AG09319 (cell line): ENCODE measurements around the gene AGRN.
A peak's percentile ranks its signal among the peaks of the same experiment; 100 is the strongest.
"Not testable (repeated sequence)": the region's sequence is repeated elsewhere in the genome, so short reads cannot be mapped to it uniquely, and the experiment has no call there.

ENCODE experiments used
- DNase-seq: peaks from one replicate; pipeline ENCODE4 v3.0.0-alpha.2; 2010; ENCODE audit warnings: low read depth; ENCODE audit errors: extremely low read depth
- TF ChIP-seq, protein P1 (sequence below): IDR thresholded peaks from 2 replicates; pipeline ENCODE4 v1.5.1; 2011; ENCODE audit warnings: low read depth, mild to moderate bottlenecking, inconsistent platforms, low read length, moderate library complexity

Gene AGRN

DNA sequence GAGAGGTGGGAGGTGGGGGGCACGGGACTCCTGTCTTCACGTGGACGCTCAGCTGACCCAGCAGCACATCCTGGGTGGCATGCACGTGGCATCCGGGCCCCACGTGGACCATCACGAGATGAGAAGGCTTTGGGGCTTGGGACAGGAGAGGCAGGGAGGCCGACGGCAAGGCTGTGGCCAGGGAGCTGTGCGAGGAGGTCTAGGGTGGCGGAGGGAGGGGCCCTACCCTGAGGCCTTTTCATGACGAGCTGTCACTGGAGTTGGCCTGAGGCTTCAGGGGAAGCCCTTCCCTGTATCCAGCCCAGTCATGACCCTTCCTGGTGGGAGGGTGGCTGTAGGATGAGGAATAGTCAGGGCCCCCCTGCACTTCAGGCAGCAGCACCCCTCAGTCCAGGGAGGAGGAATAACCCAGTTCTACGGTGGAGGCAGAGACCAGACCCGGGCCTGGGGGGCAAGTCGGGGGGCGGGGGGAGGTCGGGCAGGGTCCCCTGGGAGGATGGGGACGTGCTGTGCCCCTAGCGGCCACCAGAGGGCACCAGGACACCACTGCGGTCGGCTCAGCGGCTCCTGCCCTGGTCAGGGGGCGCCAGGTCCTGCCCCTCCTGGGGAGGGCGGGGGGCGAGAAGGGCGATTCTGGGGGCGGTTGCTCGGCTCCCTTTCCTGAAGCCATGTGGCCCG, 36.0 kb upstream of the AGRN start:
- DNase-seq = no peak
- TF ChIP-seq, protein P1, sequence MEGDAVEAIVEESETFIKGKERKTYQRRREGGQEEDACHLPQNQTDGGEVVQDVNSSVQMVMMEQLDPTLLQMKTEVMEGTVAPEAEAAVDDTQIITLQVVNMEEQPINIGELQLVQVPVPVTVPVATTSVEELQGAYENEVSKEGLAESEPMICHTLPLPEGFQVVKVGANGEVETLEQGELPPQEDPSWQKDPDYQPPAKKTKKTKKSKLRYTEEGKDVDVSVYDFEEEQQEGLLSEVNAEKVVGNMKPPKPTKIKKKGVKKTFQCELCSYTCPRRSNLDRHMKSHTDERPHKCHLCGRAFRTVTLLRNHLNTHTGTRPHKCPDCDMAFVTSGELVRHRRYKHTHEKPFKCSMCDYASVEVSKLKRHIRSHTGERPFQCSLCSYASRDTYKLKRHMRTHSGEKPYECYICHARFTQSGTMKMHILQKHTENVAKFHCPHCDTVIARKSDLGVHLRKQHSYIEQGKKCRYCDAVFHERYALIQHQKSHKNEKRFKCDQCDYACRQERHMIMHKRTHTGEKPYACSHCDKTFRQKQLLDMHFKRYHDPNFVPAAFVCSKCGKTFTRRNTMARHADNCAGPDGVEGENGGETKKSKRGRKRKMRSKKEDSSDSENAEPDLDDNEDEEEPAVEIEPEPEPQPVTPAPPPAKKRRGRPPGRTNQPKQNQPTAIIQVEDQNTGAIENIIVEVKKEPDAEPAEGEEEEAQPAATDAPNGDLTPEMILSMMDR = peak; percentile 74

DNA sequence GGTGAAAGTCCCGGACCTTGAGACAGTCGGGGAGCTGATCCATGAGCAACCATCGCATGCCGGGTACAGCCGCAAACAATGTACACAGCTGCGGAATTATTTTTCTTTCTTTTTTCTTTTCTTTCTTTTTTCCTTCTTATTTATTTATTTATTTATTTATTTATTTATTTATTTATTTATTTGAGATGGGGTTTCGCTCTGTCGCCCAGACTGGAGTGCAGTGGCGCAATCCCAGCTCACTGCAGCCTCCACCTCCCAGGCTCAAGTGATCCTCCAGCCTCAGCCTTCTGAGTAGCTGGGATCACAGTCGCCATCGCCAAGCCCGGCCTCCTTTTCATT, 35.5 kb upstream of the AGRN start:
- TF ChIP-seq, protein P1 = no peak
- no peak for DNase-seq

DNA sequence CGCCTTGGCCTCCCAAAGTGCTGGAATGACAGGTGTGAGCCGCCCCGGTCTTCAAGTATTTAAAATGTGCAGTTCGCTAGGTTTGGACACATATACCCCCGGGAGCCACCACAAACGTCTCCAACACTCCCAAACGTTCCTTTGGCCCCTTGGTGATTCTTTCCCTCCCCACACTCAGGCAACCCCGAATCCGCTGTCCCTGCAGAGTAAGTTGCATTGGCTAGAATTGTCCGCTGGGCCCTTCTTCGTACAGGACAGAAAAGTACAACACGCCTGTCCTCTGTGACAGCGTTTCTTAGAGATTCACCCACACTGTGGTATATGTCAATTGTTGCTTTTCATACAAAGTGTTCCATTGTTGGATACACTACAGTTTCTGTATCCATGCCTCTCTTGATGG, 34.8 kb upstream of the AGRN start:
- TF ChIP-seq, protein P1 = no peak
- no peak for DNase-seq

DNA sequence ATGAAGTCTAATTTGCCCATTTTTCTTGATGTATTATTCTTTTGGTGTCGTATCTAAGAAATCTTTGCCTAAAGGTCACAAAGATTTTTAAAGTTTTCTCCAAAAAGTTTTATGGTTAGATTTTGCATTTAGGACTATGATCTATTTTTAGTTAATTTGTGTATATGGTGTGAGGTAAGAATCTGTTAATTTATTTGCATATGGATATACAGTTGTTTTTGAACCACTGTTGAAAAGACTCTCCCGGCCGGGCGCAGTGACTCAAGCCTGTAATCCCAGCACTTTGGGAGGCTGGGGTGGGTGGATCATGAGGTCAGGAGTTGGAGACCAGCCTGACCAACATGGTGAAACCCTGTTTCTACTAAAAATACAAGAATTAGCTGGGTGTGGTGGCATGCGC, 31.9 kb upstream of the AGRN start:
- DNase-seq = not testable (repeated sequence)

DNA sequence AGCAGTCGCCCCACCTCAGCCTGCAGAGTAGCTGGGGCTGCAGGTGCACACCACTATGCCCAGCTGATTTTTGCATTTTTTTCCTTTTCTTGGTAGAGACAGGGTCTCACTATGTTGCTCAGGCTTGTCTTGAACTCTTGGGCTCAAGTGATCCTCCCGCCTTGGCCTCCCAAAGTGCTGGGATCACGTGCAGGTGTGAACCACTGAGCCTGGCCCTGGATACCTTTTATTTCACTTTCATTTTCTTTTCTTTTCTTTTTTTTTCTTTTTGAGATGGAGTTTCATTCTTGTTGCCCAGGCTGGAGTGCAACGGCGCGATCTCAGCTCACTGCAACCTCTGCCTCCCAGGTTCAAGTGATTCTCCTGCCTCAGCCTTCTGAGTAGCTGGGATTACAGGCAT, 28.6 kb upstream of the AGRN start:
- DNase-seq = not testable (repeated sequence)

DNA sequence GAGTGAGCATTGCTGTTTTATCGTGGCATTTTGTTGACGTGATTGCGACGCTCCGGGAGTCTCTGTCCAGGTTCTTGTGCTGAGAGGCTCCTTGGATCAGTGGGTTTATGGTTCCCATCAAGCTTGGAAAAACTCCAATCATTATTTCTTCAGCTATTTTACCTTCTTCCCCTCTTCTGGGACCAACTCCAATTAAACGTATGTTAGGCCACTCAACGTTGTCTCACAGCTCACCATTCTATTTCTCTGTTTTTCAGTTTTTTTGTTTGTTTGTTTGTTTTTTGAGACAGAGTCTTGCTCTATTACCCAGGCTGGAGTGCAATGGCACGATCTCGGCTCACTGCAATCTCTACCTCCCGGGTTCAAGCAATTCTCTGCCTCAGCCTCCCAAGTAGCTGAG, 28.0 kb upstream of the AGRN start:
- DNase-seq = no peak
- TF ChIP-seq, protein P1 = no peak

DNA sequence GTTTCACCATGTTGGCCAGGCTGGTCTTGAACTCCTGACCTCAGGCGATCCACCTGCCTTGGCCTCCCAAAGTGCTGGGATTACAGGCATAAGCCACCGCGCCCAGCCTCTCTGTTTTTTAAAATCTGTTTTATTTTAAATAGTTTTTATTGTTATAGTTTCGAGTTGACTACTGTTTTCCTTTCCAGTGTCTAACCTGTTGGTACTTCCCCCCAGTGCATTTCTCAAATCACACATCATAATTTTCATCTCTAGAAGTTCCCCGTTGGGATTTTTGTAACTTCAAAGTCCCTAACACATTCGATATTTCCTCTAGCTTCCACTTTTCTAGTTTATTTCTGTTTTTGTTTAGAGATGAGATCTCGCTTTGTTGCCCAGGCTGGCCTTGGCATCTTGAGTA, 27.6 kb upstream of the AGRN start:
- TF ChIP-seq, protein P1 = no peak
- no peak for DNase-seq

DNA sequence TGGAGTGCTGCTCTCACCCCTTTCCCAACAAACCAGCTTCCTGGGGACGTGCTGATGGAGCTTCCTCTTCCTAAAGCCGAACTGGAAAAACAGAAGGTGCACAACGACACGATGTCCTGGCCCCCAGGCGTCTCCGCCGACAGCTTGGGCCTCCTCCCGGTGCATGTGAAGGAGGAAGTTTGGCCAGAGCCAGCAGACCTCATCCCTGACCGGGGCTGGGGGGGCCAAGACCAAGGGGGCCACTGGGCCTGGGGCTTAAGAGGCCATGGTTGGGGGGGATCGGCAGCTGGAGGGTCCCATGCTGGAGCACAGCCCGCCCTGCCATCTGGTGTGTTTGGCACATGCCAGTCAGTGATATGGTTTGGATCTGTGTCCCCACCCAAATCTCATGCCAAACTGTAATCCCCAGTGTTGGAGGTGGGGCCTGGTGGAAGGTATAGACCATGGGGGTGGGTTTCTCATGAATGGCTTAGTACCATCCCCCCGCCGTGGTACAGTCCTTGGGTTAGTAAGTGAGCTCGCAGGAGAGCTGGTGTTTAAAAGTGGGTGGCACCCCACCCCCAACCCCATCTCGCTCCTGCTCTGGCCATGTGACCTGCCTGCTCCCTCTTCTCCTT, 26.4 kb upstream of the AGRN start:
- TF ChIP-seq, protein P1 = no peak
- no peak for DNase-seq

DNA sequence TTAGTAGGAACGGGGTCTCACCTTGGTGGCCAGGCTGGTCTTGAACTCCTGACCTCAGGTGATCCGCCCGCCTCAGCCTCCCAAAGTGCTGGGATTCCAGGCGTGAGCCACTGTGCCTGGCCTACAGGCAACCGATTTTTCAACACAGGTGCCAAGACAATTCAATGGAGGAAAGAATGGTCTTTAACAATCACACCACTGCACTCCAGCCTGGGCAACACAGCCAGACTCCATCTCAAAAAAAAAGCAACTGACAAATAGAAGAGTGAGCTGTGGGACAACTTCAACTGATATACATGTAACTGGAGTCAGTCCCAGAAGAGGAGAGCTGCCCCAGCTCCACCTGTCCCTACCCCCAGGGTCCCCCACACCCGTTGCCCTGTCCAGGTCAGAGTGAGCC, 25.4 kb upstream of the AGRN start:
- DNase-seq = not testable (repeated sequence)
